GM12878 (cell line): Measurements from ENCODE around the gene OR5A1.

Source experiments
- BACH1 ChIP-seq: fragments of 450-650 bp; IDR thresholded peaks from 2 replicates; pipeline ENCODE4 v1.6.1; 2017; ENCODE audit warnings: mild to moderate bottlenecking, borderline replicate concordance
- CEBPB ChIP-seq, 2 experiments: fragments of 150-350 bp in 1 of 2; IDR thresholded peaks; 2 replicates each; pipeline ENCODE4 v1.6.1; 2012 to 2014; ENCODE audit warnings: low read depth in 2 of 2, low read length in 2 of 2, borderline replicate concordance in 1 of 2, inconsistent platforms in 1 of 2
- FOS ChIP-seq: IDR thresholded peaks from 3 replicates; pipeline ENCODE4 v1.6.1; 2011; ENCODE audit warnings: borderline replicate concordance; ENCODE audit not compliant: insufficient read length; ENCODE audit errors: extremely low read depth
- HCFC1 ChIP-seq: fragments of 150-350 bp; IDR thresholded peaks from 2 replicates; pipeline ENCODE4 v1.6.1; 2014; ENCODE audit warnings: low read length
- HDAC2 ChIP-seq: fragments of 200-600 bp; sonication (generic); IDR thresholded peaks from 2 replicates; pipeline ENCODE4 v1.6.1; 2017
- HDAC6 ChIP-seq: fragments of 200-600 bp; sonication (generic); IDR thresholded peaks from one replicate; pipeline ENCODE4 v1.8.0; 2017; ENCODE audit warnings: antibody characterized with exemption; ENCODE audit not compliant: unreplicated experiment
- POU2F2 ChIP-seq: IDR thresholded peaks from 3 replicates; pipeline ENCODE4 v1.6.1; 2011; ENCODE audit warnings: low read depth, mild to moderate bottlenecking, low read length, borderline replicate concordance
- TF ChIP-seq, protein P1 (sequence below): IDR thresholded peaks from 2 replicates; pipeline ENCODE4 v1.6.1; 2011; ENCODE audit warnings: borderline replicate concordance, low read depth, mild to moderate bottlenecking, moderate library complexity, mixed read lengths, low read length; ENCODE audit not compliant: insufficient read depth; ENCODE audit errors: extremely low read length
- TF ChIP-seq, protein P2 (sequence below), 3 experiments: IDR thresholded peaks in 2 of 3; conservative IDR thresholded peaks in 1 of 3; 2 replicates each; pipeline ENCODE4 v1.5.1; 2011; ENCODE audit warnings: low read depth in 3 of 3, low read length in 3 of 3, mild to moderate bottlenecking in 3 of 3, control low read depth in 2 of 3, moderate library complexity in 2 of 3, inconsistent platforms in 1 of 3, mixed read lengths in 1 of 3; ENCODE audit not compliant: control insufficient read depth in 2 of 3, insufficient read depth in 1 of 3; ENCODE audit errors: extremely low read depth in 1 of 3

DNA sequence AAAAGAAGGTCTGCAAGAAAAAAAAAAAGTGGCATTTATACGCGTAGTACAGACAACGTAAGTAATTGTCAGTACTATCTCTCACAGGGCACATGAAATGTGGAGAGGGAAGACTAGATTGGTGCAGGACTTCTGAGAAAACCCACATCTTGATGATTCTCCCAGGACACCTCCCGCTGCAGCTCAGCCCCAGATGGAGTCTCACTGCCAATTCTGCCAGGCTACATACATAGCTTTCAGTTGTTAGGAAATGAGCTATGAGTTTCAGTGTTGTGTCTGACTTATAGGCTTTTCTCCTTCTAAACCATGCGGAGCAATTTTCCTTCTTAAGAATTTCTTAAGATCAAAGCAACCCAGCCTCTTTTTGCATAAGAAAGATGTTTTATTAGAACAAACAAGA, 19.7 kb upstream of the OR5A1 start:
- TF ChIP-seq POU2F2 (no peak), CEBPB (IDR thresholded peaks at IDR 0.05; ENCODE audit: borderline replicate concordance in 1 of 2, low read depth in 2 of 2, low read length in 2 of 2) (no peak), BACH1 (no peak), HCFC1 (no peak), HDAC6 (no peak), HDAC2 (no peak), FOS (no peak)
- TF ChIP-seq, protein P1, sequence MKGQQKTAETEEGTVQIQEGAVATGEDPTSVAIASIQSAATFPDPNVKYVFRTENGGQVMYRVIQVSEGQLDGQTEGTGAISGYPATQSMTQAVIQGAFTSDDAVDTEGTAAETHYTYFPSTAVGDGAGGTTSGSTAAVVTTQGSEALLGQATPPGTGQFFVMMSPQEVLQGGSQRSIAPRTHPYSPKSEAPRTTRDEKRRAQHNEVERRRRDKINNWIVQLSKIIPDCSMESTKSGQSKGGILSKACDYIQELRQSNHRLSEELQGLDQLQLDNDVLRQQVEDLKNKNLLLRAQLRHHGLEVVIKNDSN, result no peak
- TF ChIP-seq, protein P2, sequence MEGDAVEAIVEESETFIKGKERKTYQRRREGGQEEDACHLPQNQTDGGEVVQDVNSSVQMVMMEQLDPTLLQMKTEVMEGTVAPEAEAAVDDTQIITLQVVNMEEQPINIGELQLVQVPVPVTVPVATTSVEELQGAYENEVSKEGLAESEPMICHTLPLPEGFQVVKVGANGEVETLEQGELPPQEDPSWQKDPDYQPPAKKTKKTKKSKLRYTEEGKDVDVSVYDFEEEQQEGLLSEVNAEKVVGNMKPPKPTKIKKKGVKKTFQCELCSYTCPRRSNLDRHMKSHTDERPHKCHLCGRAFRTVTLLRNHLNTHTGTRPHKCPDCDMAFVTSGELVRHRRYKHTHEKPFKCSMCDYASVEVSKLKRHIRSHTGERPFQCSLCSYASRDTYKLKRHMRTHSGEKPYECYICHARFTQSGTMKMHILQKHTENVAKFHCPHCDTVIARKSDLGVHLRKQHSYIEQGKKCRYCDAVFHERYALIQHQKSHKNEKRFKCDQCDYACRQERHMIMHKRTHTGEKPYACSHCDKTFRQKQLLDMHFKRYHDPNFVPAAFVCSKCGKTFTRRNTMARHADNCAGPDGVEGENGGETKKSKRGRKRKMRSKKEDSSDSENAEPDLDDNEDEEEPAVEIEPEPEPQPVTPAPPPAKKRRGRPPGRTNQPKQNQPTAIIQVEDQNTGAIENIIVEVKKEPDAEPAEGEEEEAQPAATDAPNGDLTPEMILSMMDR (IDR thresholded peaks at IDR 0.05 in 2 of 3, conservative IDR thresholded peaks at IDR 0.05 in 1 of 3; ENCODE audit: control insufficient read depth in 2 of 3, extremely low read depth in 1 of 3, insufficient read depth in 1 of 3, low read depth in 3 of 3, low read length in 3 of 3), result no peak
